Kidney epithelial cell (primary cell): Measurements from ENCODE around the gene C17orf58. TPM values are rescaled to one million over a fixed set of nuclear protein-coding genes. Genes with fewer than 3 reads are reported as not detected.
"Not testable (repeated sequence)": the region's sequence is repeated elsewhere in the genome, so short reads cannot be mapped to it uniquely, and the experiment has no call there.

Experiments used
- DNase-seq: peaks from one replicate; pipeline ENCODE4 v3.0.0-alpha.2; 2010; ENCODE audit warnings: low read depth
- H3K27me3 ChIP-seq: 2 replicates; pipeline ENCODE4 v1.6.0; 2011; ENCODE audit warnings: low read length; ENCODE audit not compliant: control insufficient read depth, insufficient read depth
- H3K36me3 ChIP-seq: 2 replicates; pipeline ENCODE4 v1.5.1; 2011; ENCODE audit warnings: low read length; ENCODE audit not compliant: control insufficient read depth, insufficient read depth
- H3K4me3 ChIP-seq: 2 replicates; pipeline ENCODE4 v1.5.1; 2011; ENCODE audit warnings: low read depth, mild to moderate bottlenecking, control low read depth, low read length
- total RNA-seq: library from RNA; depleted of rRNA; stranded (reverse); fragments of >200 nt; gene quantifications from 2 replicates; pipeline ENCODE4 v1.2.3, GENCODE V29; 2015
- TF ChIP-seq, protein P1 (sequence below): IDR thresholded peaks from 2 replicates; pipeline ENCODE4 v1.5.1; 2011; ENCODE audit warnings: mild to moderate bottlenecking, moderate library complexity, low read length, control low read depth, inconsistent platforms; ENCODE audit not compliant: insufficient read depth, poor library complexity, severe bottlenecking

Gene C17orf58
- total RNA-seq, 1 donor from 2014 or later, result 14.7 TPM

DNA sequence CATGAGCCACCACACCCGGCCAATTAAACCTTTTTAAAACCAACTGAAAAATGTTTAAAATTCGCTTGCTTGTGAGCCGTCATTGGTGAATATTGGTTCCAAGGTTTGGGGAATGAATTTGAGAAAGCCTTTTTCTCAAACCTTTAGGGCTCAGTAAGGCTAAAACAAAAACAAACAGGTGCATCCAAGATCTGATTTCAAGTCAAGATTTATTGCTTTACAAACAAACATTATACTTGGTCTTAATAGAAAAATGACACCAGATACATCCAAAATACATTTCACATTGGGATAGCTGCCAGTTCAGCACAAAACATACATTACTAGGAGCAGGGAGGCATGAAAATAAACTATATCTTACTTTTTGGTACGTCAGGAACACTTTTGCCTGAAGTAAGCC lies 5.4 kb downstream of the C17orf58 start:
- DNase-seq, result no peak
- H3K36me3 ChIP-seq, result no peaks in the 10 kb centered on the region
- no peak overlapping the region for H3K4me3 ChIP-seq
- TF ChIP-seq, protein P1, sequence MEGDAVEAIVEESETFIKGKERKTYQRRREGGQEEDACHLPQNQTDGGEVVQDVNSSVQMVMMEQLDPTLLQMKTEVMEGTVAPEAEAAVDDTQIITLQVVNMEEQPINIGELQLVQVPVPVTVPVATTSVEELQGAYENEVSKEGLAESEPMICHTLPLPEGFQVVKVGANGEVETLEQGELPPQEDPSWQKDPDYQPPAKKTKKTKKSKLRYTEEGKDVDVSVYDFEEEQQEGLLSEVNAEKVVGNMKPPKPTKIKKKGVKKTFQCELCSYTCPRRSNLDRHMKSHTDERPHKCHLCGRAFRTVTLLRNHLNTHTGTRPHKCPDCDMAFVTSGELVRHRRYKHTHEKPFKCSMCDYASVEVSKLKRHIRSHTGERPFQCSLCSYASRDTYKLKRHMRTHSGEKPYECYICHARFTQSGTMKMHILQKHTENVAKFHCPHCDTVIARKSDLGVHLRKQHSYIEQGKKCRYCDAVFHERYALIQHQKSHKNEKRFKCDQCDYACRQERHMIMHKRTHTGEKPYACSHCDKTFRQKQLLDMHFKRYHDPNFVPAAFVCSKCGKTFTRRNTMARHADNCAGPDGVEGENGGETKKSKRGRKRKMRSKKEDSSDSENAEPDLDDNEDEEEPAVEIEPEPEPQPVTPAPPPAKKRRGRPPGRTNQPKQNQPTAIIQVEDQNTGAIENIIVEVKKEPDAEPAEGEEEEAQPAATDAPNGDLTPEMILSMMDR, result no peak
- H3K27me3 ChIP-seq, result no peaks in the 10 kb centered on the region

- TF ChIP-seq, protein P1, result no peak
- Histone ChIP-seq H3K36me3 (peaks cover 1% of the 10 kb centered on the region), H3K27me3 (no peaks in the 10 kb centered on the region), H3K4me3 (no peak overlapping the region)
- no peak for DNase-seq
Measured at GRCh38 chr17:67983383-67983688, 12.9 kb downstream of the C17orf58 start.

- TF ChIP-seq, protein P1, result no peak
- H3K27me3 ChIP-seq, result no peaks in the 10 kb centered on the region
- no peak for DNase-seq
- no peak overlapping the region for H3K4me3 ChIP-seq
- H3K36me3 ChIP-seq, result peaks cover 1% of the 10 kb centered on the region
Measured at GRCh38 chr17:67982686-67983382, 13.4 kb downstream of the C17orf58 start.

- Histone ChIP-seq H3K36me3 (peaks cover 1% of the 10 kb centered on the region), H3K4me3 (no peak overlapping the region), H3K27me3 (no peaks in the 10 kb centered on the region)
- TF ChIP-seq, protein P1, result no peak
- no peak for DNase-seq
Measured at GRCh38 chr17:67982034-67982640, 14.1 kb downstream of the C17orf58 start.

GRCh38 chr17:67980883-67981282 lies 15.4 kb downstream of the C17orf58 start:
- H3K4me3 ChIP-seq, DNase-seq, H3K27me3 ChIP-seq, H3K36me3 ChIP-seq: not testable (repeated sequence)

GRCh38 chr17:67980456-67980855 lies 15.8 kb downstream of the C17orf58 start:
- Histone ChIP-seq H3K4me3 (no peak overlapping the region), H3K36me3 (peaks cover 1% of the 10 kb centered on the region), H3K27me3 (no peaks in the 10 kb centered on the region)
- TF ChIP-seq, protein P1, result no peak
- DNase-seq, result no peak

DNA sequence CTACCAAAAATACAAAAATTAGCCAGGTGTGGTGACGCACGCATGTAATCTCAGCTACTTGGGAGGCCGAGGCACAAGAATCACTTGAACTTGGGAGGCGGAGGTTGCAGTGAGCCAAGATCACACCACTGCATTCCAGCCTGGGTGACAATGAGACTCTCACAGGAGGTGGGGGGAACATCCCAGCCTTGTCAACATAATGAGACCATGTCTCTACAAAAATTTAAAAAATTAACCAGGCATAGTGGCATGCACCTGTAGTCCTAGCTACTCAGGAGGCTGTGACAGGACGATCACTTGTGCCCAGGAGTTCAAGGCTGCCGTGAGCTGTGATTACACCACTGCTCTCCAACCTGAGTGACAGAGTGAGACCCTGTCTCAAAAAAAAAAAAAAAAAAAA lies 20.0 kb downstream of the C17orf58 start:
- H3K4me3 ChIP-seq, H3K36me3 ChIP-seq, DNase-seq, H3K27me3 ChIP-seq: not testable (repeated sequence)
